ENCODE data around the gene PLCB4.

The PLCB4 gene

DNA sequence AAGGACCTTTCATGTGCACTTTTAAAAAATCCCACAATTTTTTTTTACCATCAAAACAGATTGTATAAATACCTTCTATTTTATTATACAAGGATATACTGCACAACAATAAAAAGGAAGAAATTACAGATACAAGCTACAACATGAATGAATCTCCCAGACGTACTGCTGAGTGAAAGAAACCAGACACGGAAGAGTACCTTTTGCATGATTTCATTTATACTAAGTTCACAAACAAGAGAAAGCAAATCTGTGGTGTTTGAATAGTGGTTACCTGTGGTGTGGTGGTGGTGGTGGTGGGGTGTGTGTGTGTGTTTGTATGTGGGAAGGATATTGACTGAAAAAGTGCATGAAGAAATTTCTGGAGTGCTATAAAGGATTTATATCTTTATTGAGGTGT, 6.8 kb upstream of the PLCB4 start:
- DNase-seq = no peak

DNA sequence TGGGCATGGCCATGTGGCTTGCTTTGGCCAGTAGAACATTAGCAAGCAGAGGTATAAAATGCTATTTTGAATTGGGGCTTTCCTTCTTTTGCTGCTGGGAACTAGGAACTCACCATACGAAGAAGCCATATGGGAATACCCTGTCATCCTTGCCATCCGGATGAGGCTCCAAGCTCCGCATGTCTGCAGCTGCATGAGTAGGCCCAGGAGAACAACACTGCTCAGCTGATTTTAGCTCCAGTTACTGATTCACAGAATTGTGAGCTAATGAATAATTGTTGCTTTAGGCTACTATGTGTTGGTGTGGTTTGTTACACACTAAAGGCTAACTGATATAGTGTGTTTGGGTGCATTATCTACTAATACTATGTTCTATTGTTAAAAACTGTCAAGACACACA, 2.7 kb upstream of the PLCB4 start:
- DNase-seq = no peak

DNA sequence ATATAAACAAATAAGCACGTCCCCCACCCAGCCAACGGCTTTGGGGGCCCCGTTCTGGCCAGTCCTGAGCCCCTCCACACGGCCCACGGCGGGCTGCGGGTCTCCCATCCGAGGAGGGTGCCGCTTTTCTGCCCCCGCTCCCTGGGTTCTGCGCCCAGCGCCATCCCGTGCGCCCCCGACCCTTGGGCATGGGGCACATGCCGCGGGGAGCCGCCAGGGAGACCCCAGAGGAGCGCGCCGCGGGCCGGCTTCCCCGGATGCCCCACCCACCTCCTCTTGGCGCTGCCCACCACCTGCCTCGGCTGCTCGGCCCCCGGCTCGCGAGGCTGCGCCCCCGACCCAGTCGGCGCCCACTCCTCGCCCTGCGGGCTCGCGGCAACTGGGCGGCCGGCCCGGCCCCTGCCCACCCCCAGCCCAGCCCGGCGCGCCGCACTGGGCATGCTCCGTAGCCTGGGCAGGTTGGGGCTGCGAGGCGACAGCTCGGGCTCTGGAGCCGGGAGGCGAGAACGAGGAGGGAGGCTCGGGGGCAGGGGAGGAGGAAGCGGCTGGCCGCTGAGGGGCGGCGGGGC, 570 bp upstream of the PLCB4 start:
- DNase-seq = no peak

DNA sequence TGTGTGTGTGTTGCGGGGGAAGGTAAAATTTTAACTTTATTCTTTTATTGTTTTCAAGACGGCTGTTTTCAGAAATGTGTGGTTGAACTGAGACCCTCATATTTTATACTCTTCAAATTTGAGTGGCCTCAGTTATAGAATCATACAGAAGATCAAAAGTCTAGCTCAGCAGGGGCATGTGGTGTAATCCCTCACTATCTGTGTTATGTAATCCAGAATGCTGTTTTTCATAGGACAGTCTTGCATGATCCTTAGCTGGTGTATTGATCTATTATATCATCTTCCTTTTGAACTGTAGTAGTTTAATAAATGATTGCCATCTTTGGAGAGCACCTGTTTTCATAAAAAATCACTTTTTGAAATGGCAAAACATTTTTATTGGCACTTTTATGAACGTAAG, 1.4 kb downstream of the PLCB4 start:
- no peak for DNase-seq

DNA sequence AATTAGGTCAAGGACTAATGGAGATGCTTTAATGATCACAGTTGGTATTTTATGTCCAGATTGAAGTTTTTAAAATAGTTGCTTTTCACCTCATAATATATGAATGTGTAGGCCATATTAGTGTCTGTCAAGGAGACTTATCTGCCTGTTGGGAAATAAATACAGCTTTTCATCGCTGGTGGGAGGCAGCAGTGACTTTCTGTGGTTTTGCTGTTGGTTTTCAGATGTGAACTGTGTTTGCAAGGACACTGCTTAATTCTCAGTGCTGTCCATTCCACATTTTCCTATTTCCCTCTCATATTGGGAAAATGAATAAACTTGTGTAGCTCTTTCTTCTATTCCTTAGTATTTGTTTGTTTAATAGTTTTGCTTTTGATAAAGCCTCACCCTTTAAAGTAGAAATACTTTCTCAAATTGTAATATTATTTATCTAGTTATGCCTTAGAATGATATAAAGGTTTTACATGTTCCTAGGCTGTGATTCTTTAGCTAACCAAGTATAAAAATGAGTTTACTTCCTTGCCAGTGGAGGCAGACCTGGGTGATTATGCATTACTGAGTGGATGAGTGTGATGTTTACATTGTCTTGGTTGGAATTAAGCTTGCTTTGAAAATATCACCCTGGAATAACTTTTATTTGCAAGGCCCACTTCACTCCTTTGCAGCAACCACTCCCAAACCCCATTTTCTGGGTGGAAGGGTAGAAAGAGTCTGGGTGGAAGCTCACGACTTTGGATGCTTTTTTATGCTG, 3.3 kb downstream of the PLCB4 start:
- no peak for DNase-seq

DNA sequence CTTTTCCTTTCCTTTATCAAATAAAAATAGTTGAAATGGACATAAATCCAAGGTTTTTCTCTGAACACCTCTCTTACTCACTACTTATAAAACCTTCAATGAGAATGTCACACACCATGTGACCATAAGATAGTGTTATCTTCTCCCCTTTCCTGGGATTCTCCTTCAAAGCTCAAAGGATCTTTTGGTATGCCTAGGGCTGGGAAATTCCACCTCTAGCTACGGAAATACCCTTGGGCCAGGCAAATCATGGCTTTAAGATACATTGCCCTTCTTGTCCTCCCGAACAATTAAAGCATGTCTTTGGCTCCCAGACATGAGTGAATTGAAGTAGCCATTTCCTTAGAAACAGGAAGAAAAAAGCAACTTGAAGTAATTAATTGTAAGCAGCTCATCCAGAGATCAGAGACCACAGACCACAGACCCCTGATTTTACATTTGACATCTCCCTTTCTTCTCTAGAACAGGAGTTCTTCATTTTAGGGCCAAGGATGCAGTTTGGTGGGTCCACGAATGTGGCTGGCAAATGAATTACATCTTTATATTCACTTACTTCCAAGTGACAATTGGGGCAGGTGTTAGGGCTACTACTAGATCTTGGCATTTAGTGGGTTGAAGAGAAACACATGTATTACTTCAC, 4.1 kb downstream of the PLCB4 start:
- no peak for DNase-seq

DNA sequence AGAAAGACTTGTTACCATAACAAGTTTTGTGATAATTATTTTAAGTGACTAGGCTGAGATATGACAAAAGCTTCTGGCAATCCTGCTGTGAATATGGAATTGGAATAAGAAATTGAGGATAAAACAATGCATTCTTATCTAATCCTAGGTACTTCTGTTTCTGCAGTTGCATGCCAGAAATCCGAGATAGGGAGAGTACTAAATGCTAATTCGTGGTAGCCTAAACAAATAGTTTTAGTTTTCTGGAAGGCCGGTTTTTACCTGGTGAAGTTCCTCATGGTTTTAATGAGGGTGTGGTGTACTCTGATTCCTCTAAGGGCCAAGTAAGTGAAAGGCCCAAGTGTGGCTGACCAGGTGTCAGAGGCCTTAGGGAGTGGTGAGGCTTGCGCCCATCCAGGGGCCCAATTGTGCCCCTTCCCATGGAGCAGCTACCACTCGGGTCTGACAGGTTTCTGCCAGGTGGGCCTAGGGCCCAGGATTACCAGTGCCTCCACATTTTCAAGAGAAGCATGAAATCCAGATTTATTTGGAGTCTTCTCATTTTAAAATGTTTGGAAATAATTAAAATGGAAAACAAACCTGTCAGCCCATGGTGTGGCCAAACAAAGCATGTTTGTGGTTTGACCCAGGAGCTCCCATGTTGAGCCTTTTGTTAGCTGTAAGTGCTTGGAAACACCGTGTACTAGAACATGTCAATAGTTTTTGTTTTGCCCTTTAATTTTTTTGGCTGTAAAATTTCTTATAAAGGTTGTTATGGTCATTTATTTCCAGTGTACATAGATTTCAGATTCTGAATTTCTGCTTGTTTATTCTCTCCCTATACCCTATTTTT, 6.6 kb downstream of the PLCB4 start:
- DNase-seq = no peak

DNA sequence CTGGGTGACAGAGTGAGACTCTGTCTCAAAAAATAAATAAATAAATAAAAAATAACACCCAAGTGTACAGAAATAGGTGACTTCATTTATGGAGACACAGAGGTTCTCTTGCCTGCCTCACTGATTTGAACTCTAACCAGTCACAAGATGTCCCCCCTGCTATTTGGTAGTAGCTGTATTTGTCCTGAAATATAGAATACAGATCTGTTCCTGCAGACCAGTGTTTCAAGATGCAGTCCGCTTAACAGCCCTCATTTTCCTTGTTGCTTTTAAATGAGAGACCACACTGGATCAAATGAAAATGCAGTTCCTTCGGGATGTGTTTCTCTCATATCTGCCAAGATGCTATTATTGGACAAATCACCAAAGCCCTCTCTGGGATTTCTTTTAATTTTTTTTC, 7.6 kb downstream of the PLCB4 start:
- DNase-seq = no peak

DNA sequence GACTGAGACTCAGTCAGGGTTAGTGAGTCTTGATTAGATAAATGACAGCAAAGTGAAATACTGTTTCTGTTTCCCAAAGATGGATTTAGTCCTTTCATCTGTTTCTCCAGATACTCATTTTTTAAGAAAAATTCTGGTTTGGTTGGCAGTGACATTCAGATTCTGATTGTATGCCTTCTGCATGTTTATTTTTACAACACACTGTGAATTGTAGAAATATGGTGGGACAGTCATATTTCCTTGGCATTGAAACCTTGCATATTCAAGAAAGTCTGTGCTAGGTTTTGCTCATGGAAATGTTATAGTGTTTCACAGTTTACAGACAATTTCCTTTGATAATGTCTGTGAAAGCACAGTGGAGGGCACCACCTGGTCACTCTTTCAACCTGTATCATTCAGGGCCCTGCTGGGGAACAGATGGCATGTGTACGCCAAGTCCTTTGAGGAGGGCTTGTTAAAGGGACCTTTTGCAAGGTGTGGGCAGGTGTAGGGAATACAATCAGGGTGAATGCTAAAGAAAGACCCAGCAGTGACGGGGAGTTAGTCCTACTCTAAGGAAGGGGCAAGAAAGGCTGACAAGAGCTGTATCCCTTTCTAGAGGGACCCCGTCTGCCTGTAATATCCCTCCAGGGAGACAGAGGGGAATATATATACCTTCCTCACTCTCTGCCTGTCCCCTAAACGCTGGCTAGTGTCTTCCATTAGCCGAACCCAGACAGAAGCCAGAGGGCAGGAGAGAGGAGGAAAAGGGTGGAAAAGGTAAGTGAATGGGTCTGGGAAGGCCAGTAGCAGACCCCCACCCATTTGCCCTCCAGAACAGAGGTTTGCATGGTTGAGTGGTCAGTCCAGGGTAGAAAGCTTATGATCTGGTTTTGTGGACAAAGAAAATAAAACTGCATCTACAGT, 10.2 kb downstream of the PLCB4 start:
- no peak for DNase-seq

DNA sequence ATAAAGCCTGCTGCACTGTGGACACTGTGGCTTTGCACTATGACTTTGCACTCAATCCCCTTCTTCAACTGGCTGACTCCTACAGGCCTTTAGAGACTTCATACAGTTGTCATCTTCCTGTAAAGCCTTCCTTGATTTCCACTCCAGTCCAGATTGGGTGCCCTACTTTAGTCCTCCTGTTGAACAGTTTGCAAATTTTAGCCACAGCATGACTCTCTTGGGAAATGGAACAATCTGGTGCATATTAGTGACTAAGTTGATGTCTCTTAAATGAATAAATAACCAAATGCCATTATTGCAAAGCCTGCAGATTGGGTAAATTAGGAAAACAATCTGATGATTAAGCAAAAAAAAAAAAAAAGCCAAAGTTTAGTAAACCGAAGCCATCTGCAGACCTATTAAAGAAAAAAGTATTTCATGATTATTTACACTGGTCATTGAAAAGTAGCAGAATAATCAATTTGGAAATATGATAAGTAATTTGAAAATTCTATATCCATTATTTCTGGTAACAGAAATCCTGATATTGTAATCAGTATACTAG, 12.6 kb downstream of the PLCB4 start:
- no peak for DNase-seq

DNA sequence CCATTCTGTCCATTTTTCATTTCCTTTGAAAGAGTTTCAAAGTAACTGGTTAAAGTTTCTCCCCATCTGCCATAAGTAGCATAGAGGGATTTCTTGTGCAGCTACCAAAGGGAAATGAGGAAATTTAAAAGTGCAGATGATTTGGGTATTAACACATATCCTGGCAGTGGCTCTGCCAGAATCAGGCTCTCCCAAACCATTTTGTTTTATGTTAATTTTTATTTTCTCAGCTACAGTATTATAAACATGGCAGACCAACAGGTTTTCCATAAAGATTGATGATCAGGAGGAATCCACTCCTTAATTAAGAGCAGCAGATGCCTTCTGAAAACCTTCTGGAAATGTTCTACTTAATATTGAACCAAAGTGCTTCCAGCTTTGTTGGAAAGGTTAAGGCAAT, 13.9 kb downstream of the PLCB4 start:
- no peak for DNase-seq

DNA sequence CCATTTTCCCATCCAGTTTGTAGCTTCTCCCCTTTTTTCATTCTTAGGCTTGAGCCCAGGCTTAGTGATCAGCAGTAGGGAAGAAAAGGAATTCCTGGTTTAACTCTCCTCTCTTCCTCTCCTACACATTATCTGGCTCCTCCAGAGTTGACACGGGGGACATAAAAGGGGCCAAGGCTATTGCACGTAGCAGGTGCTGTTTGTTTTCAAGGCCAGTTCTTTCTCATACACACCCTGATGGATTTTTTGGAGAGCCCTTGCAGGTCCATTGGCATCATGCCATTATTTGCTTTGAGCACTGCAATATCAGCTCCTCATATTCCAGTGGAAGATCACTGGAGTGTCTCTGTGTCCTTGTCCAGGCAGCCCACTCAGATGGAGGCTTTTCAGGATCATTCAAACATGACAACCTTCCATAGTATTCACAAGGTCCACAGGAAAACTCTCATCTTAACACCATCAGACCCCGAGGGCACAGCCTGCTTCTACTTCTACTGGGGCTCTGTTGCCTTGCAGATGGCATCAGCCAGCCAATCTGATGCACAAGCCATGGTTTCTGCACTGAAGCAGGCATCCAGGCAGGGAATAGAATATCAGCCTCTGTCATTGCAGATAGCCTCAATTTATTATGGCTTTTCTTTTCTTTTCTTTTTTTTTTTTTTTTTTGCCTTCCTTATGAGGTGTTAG, 18.8 kb downstream of the PLCB4 start:
- no peak for DNase-seq

DNA sequence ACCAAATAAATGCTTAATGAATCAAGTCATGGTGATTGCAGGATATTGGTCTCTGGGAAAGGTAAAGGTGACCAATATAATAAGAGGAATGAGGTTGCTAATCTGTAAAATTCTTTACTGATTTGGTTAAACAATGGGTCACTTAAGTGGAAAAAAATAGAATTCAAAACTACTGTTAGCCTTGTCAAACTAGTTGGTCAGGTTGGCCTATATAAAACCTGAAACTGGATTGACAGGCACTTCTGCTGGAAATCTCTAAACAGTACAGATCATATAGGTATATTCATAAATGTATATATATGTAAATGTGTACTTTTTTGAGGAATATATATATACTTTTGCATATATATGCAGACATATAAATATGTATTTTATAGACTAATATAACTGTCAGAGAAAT, 19.7 kb downstream of the PLCB4 start:
- DNase-seq = no peak

DNA sequence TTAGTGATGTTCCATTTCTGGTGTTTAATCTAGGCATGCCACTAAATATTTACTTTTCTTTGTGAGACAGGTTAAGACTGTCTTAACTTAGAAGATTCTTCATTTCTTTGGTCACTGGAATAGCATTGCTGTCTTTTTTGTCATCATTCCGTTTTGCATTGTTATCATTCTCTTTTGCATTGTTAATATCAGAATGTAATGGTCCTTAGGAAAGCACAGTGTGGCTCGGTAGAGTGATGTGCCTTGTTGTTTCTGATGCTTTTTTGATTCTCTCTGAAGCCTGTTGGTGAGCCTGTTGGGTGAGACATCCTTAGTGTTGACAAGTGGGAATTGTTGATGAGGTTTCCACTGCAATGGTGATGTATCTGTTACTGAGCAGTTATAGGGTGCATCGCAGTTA, 23.2 kb downstream of the PLCB4 start:
- no peak for DNase-seq

DNA sequence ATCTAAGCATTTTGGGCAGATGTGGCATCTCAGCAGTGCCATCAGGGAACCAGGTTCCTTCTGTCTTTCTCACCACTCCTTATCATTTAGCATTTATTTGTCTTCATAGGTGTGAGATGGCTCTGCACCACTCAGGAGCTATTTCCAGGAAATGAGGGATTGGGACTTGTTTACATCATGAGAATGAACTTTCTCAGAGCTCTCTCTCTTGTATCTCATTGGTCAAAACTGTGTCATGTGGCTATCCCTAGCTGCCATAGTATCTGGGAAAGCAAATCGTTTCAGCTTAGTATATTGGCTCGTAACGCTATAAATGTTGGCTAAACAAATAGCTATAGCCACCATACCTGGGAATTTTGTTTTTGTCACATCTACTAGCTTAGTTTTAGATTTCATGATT, 23.8 kb downstream of the PLCB4 start:
- no peak for DNase-seq

DNA sequence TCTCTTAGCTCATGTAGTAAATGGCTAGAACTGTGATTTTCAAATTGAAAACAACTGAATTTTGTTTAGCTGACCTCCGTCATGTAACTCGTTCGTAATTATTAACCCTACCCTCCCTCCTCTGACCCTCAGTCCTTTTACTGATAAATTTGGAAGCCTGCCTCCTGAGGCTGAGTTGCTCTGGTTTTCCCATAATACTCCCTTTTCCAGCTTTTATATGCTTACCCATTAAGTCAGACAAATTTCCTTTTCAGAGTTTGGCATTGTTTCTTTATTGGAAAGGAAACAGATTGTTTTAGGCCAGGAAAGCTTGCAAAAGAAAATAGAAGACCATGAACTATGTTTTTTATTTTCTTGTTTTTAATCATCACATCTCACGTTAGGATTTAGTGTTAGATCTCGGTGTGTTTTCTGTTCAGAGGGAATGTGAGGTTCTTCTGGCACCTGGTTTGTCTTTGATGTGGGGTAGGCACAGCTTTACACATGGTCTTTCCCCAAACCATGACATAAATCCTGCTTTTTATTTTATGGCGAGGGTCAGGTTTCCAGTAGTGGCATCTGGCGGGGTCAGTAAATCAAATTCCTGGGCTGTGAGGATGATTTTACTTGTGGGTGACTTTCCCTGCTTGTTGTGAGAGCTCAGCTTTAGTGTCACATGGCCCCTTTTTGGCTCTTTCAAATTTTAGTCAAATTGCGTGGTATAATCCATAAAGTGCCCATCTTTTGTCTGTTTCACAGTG, 24.5 kb downstream of the PLCB4 start:
- no peak for DNase-seq

DNA sequence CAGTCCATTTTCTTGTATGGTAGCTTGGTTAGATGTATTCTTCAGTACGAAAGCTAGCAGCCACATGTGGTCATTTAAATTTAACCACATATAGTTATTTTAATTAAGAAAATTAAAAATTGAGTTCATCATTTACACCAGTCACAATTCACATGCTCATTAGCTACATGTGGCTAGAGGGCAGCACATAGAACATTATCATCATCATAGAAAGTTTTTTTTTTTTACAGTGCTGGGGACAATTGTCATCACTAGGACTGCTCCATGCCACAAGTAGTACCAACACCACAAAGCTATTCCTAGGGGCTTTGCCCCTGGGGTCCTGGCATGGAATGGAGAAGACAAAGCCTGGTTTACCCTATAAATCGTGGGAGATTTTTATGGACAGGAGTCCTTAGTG, 30.5 kb downstream of the PLCB4 start:
- DNase-seq = no peak

DNA sequence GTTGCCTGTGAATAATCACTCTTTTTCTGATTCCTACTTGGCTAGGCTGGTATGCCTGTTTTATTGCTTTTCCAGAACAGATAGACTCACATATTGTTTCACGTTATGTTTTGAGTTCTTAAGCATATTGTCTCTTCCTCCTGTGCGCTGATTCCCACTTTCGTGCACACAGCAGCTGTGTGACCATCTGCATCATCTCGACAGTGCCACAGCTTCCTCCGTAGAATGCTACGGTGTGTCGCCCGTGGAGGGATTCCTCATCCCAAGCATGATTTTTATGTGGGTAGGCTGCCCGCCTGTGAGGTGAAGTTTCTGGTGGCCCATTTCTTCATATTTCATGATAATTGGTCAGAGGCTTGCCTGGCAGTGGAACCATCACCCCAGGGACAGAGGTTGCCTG, 31.8 kb downstream of the PLCB4 start:
- DNase-seq = no peak

DNA sequence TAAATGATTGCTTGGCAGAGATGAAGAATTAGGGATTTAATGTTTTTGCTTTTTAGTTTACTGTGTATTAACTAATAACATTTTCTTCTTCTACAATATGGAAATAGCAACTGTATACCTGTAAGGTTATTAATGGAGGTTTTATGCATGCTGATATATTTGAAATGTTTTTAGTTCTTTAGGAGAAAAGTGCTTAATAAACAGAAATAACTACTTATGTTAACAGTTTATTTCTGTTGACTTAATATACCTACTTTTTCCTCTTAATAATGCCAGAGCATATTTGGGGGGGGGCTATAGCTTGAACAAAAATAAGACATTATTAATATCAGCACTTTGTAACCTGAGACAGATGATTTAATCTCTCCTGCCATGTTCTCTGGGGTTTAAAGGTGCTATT, 33.6 kb downstream of the PLCB4 start:
- DNase-seq = no peak

DNA sequence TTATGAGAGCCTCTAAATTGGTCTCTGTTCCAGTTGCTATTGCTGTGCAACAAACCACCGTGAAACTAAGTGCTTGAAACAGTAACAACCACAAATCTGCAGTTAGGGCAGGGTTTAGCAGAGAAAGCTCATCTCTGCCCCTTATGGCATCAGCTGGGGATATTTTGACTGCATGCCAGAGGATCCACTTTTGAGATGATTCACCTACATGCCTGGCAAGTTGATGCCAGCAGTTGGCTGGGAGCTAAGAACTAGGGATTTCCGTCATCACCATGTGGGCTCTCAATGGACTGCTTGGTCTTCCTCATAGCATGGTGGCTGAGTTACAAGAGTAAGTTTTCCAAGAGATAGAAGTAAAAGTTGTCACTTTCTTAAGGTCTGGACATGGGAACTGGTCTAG, 35.1 kb downstream of the PLCB4 start:
- DNase-seq = no peak

DNA sequence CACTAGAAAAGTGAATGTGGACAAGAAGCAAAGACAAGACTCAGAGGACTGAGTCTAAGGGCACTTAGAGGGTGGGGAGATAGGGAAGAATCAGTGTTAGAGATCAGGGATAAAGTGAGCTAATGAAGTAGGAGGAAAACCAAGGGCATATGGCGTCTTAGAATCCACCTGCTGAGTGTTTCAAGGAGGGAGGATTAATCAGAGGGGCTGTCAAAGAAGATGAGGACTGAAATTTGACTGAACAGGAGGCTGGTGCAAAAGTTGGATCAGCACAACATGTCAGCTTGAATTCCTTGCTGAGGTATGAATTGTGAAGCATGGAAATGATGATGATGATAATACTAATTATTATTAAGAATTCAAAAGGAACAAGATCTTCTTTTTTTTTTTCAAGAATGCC, 39.4 kb downstream of the PLCB4 start:
- no peak for DNase-seq
